ENCODE measurements around the gene TNFAIP8L2. TPM values are rescaled to one million over a fixed set of nuclear protein-coding genes. Genes with fewer than 3 reads are reported as not detected.

Gene TNFAIP8L2
- polyA plus RNA-seq, 1 donor = 5.0 TPM

DNA sequence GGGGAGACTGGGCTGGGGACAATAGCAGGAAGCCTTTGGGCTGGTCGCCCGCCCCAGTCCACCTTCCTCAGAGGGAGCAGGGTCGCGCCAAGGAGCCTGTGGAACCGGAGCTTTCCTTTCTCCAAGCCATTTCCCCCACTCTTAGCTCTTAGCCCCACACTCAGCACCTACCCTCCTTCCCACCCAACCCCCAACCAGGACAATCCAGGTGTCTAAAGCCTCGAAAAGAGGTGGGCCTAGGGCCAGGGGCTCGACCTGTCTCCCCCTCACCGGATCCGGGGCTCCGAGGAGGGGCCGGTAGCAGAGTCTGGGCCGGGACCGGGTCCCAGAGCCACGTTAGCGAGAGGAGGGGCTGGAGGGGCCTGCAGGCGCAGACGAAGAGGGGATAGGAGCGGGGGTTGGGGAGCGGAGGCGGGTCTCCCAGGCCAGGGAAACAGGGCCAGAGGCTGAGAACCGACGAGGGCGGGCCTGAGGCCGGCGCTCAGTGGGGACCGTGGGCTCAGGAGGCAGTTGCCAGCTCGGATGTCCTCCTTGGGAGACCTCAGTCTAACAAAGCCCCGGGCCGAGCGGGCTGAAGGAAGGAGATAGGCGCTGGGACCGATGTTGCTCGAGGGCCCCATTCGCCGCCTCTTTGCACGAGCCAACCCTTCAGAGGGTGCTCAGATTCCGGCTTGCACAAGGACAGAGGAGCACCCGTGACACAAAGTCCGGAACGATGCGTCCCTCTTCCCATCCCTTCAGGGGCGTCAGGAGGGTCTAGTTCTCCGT is 11.0 kb upstream of the TNFAIP8L2 start:
- DNase-seq = peak in 1 of 2 donors; percentile 63
- peaks cover 4% of the 10 kb centered on the region for H3K27me3 ChIP-seq (ENCODE audit: control insufficient read depth, insufficient read depth, low read length)
- H3K9me3 ChIP-seq (ENCODE audit: control insufficient read depth, low read depth, low read length) = no peaks in the 10 kb centered on the region
- peaks cover 4% of the 10 kb centered on the region for H3K36me3 ChIP-seq (ENCODE audit: control insufficient read depth, insufficient read depth, low read length)
- 20% methylated on average over 1 of the region's 43 CpGs for WGBS (ENCODE audit: insufficient coverage, low lambda C conversion rate)
- peaks cover 29% of the 10 kb centered on the region for H3K4me1 ChIP-seq (ENCODE audit: control insufficient read depth, insufficient read depth, low read length)
- H3K27ac ChIP-seq (ENCODE audit: low read length) = no peak overlapping the region
- peak overlapping the region; percentile 92 for H3K4me3 ChIP-seq (ENCODE audit: low read length)

DNA sequence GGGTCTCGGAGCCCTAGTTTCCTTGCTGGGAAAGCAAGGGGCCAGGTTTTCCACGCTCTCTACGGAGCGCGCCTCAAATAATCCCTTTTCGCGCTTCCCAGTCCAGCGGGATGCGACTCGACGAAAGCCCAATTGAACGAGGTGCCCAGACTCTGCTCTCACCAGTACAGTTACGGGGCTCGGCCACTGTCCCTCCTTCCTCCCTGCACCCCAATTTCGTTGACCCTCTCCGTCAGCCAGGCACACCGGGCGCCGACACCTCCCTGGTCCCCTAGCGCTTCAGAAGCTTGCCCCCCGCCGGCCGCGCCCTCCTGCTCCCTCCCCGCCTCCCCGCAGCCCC is 10.4 kb upstream of the TNFAIP8L2 start:
- H3K4me1 ChIP-seq (ENCODE audit: control insufficient read depth, insufficient read depth, low read length) = peaks cover 29% of the 10 kb centered on the region

DNA sequence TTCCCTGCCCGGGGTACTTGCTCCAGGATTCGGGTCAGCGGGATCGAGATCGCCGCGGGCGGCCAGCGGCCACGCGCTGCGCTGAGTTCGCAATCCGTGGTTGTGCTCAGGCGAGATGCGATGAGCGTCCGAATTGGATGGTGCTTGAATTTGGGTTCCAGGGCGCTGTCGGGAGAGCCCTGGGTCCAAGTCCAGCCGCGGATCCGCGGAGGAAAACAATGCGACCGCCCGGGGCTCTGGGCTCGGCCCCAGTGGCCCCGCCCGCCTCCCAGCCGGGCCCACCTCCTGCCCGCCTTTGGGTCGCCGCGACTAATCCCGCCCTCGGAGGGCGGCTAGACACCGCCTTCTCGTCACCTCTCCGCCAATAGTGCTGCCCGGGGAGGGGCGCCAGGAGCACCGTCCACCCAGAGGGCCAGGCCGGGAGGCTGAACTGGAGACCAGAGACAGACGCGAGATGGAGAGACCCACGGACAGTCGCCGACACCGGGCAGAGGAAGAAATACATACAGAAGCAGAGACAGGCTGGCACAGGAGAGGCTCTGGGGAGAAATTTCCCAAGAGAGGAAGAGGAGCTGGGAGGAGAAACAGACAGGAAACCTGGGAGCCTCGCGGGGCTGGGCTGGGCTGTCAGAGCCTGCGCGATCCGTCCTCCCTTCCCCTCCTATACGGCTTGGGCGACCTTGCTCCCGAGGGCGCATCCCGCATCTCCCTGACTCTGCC is 9.9 kb upstream of the TNFAIP8L2 start, which contains the start of gene SEMA6C:
Gene SEMA6C (minus strand): TSS at position 220 of the 720 bp plus-strand sequence. CDS start 4,010 bp downstream, outside the sequence.
- no CpG with 5 or more reads among the region's 61 CpGs for WGBS (ENCODE audit: insufficient coverage, low lambda C conversion rate)
- Histone ChIP-seq H3K4me1 (ENCODE audit: control insufficient read depth, insufficient read depth, low read length) (peaks cover 29% of the 10 kb centered on the region), H3K4me3 (ENCODE audit: low read length) (peak within 1 kb of the TSS; percentile 92), H3K27ac (ENCODE audit: low read length) (peak within 1 kb of the TSS; percentile 62), H3K9me3 (ENCODE audit: control insufficient read depth, low read depth, low read length) (no peaks in the 10 kb centered on the region), H3K36me3 (ENCODE audit: control insufficient read depth, insufficient read depth, low read length) (peaks cover 4% of the 10 kb centered on the region), H3K27me3 (ENCODE audit: control insufficient read depth, insufficient read depth, low read length) (peaks cover 4% of the 10 kb centered on the region)
- DNase-seq = peak; percentile 92 to 96

More for the DNA sequence above, 10.4 kb upstream of the TNFAIP8L2 start:
- no peaks in the 10 kb centered on the region for H3K9me3 ChIP-seq (ENCODE audit: control insufficient read depth, low read depth, low read length)
- DNase-seq = no peak
- H3K27ac ChIP-seq (ENCODE audit: low read length) = peak overlapping the region; percentile 24
- H3K36me3 ChIP-seq (ENCODE audit: control insufficient read depth, insufficient read depth, low read length) = peaks cover 4% of the 10 kb centered on the region
- no CpG with 5 or more reads among the region's 26 CpGs for WGBS (ENCODE audit: insufficient coverage, low lambda C conversion rate)
- H3K4me3 ChIP-seq (ENCODE audit: low read length) = peak overlapping the region; percentile 92
- peaks cover 4% of the 10 kb centered on the region for H3K27me3 ChIP-seq (ENCODE audit: control insufficient read depth, insufficient read depth, low read length)

DNA sequence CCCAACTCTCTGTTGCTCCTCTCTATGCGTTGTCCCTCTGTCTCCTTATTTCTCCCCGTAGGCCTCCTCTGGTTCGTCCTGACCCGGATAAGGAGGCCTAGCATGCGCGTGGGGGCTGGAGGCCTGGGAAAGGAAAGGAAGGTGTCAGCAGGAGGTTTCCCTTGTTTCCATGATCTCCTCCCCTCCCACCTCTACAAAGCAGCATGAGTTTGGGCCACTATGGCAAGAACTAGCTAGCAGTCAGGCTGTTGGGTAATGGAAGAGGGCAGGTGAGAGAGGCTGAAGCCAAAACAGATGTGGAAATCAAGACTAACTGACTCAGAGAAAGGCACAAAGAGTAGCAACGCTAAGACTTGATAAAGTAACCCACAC is 9.3 kb upstream of the TNFAIP8L2 start:
- Histone ChIP-seq H3K27me3 (ENCODE audit: control insufficient read depth, insufficient read depth, low read length) (peaks cover 4% of the 10 kb centered on the region), H3K4me3 (ENCODE audit: low read length) (peak overlapping the region; percentile 92), H3K36me3 (ENCODE audit: control insufficient read depth, insufficient read depth, low read length) (peaks cover 4% of the 10 kb centered on the region), H3K9me3 (ENCODE audit: control insufficient read depth, low read depth, low read length) (no peaks in the 10 kb centered on the region), H3K4me1 (ENCODE audit: control insufficient read depth, insufficient read depth, low read length) (peaks cover 29% of the 10 kb centered on the region), H3K27ac (ENCODE audit: low read length) (peak overlapping the region; percentile 62)
- WGBS (ENCODE audit: insufficient coverage, low lambda C conversion rate) = no CpG with 5 or more reads among the region's 7 CpGs
- no peak for DNase-seq

DNA sequence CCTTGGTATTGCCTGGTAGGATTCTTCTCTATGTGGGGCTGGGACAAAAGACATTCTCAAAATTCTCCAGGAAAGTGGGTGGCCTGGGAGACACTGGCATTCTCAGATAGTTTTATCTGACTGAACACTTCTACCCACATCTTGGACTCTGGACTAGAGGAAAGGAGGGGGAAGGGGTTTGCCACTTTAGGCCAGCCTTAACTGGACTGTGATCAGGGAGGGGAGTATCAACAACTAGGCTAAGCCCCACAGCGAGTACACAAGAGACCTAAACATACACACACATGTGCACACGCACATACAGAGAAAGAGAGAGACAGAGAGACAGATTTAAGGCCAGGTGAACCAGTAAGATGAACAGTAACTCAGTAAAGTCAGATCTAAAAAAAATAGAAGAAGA is 8.8 kb upstream of the TNFAIP8L2 start:
- peak; percentile 58 to 77 for DNase-seq
- peak overlapping the region; percentile 92 for H3K4me3 ChIP-seq (ENCODE audit: low read length)
- H3K4me1 ChIP-seq (ENCODE audit: control insufficient read depth, insufficient read depth, low read length) = peaks cover 29% of the 10 kb centered on the region
- H3K36me3 ChIP-seq (ENCODE audit: control insufficient read depth, insufficient read depth, low read length) = no peaks in the 10 kb centered on the region
- H3K9me3 ChIP-seq (ENCODE audit: control insufficient read depth, low read depth, low read length) = no peaks in the 10 kb centered on the region
- H3K27ac ChIP-seq (ENCODE audit: low read length) = peak overlapping the region; percentile 62
- peaks cover 4% of the 10 kb centered on the region for H3K27me3 ChIP-seq (ENCODE audit: control insufficient read depth, insufficient read depth, low read length)
- no CpG with 5 or more reads among the region's 2 CpGs for WGBS (ENCODE audit: insufficient coverage, low lambda C conversion rate)

DNA sequence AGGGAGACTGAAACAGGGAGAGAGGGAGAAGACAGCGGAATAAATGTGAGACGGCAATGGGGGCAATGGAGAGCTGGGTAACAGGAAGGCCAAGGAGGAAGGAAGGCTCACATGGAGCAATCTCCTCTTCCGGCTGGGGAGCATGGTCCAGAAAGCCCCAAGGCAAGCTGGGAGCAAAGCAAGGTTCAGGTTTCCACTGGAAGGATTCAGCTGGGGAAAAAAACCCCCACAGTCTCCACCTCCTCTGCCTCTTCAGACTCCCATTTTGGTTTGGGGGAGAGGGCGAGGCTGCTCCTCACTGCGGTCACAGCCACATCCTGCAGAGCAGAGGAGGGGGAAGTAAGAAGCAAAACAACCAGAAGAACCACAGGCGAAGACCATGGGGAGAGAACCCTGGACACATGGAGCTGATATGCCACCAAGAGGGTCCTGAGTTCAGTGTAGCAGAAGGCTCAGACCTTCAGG is 650 bp downstream of the TNFAIP8L2 start:
- Histone ChIP-seq H3K27ac (ENCODE audit: low read length) (no peak overlapping the region), H3K9me3 (ENCODE audit: control insufficient read depth, low read depth, low read length) (no peaks in the 10 kb centered on the region), H3K27me3 (ENCODE audit: control insufficient read depth, insufficient read depth, low read length) (no peaks in the 10 kb centered on the region), H3K36me3 (ENCODE audit: control insufficient read depth, insufficient read depth, low read length) (peaks cover 43% of the 10 kb centered on the region), H3K4me1 (ENCODE audit: control insufficient read depth, insufficient read depth, low read length) (peaks cover 4% of the 10 kb centered on the region), H3K4me3 (ENCODE audit: low read length) (no peak overlapping the region)
- no peak for DNase-seq
- no CpG with 5 or more reads among the region's 6 CpGs for WGBS (ENCODE audit: insufficient coverage, low lambda C conversion rate)

DNA sequence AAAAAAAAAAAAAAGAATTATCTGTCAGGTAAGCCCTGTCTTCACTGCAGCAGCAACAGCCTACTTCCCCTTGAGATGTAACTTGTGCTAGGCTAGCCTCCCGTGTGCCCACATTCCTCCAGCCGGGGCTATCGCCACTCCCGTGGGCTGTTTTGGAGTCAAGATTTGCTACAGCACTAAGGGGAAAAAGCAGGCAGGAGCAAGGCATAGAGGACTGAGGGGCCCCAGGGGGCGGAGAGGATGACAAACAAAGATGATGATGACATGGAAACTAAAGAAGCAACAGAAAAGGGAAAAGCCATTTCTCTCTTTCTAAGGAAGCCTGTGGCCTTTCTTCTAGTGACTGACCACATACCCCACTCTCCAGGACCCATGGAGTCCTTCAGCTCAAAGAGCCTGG is 1.9 kb downstream of the TNFAIP8L2 start:
- Histone ChIP-seq H3K4me3 (ENCODE audit: low read length) (no peak overlapping the region), H3K36me3 (ENCODE audit: control insufficient read depth, insufficient read depth, low read length) (peaks cover 43% of the 10 kb centered on the region), H3K9me3 (ENCODE audit: control insufficient read depth, low read depth, low read length) (no peaks in the 10 kb centered on the region), H3K4me1 (ENCODE audit: control insufficient read depth, insufficient read depth, low read length) (peaks cover 4% of the 10 kb centered on the region), H3K27me3 (ENCODE audit: control insufficient read depth, insufficient read depth, low read length) (no peaks in the 10 kb centered on the region), H3K27ac (ENCODE audit: low read length) (no peak overlapping the region)
- 100% methylated on average over 1 of the region's 5 CpGs for WGBS (ENCODE audit: insufficient coverage, low lambda C conversion rate)
- no peak for DNase-seq

DNA sequence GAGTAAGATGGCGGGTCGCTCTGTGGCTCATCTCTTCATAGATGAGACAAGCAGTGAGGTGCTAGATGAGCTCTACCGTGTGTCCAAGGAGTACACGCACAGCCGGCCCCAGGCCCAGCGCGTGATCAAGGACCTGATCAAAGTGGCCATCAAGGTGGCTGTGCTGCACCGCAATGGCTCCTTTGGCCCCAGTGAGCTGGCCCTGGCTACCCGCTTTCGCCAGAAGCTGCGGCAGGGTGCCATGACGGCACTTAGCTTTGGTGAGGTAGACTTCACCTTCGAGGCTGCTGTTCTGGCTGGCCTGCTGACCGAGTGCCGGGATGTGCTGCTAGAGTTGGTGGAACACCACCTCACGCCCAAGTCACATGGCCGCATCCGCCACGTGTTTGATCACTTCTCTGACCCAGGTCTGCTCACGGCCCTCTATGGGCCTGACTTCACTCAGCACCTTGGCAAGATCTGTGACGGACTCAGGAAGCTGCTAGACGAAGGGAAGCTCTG is 2.4 kb downstream of the TNFAIP8L2 start:
- peaks cover 43% of the 10 kb centered on the region for H3K36me3 ChIP-seq (ENCODE audit: control insufficient read depth, insufficient read depth, low read length)
- H3K9me3 ChIP-seq (ENCODE audit: control insufficient read depth, low read depth, low read length) = no peaks in the 10 kb centered on the region
- no peaks in the 10 kb centered on the region for H3K27me3 ChIP-seq (ENCODE audit: control insufficient read depth, insufficient read depth, low read length)
- WGBS (ENCODE audit: insufficient coverage, low lambda C conversion rate) = 100% methylated on average over 1 of the region's 22 CpGs
- peaks cover 4% of the 10 kb centered on the region for H3K4me1 ChIP-seq (ENCODE audit: control insufficient read depth, insufficient read depth, low read length)
- H3K27ac ChIP-seq (ENCODE audit: low read length) = no peak overlapping the region
- no peak overlapping the region for H3K4me3 ChIP-seq (ENCODE audit: low read length)
- DNase-seq = no peak

DNA sequence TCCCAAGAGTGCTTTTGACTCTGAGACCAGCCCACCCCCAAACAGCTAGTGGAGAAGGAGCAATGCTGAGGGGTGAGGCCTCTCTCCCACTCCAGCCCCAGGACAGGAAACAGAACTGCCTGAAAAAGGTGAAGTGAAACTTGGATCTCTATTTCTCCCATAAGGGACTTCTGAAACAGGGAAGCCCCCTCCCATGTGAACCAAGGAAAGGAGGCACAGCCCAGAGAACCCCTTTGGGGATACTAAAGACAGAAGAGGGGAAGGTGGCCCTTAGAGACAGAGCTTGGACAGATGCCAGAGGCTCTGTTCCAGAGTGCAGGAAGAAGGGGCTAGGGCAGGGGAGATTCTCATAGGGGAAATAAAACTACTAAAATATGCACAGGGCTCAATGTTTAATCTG is 2.9 kb downstream of the TNFAIP8L2 start:
- H3K27me3 ChIP-seq (ENCODE audit: control insufficient read depth, insufficient read depth, low read length) = no peaks in the 10 kb centered on the region
- H3K4me3 ChIP-seq (ENCODE audit: low read length) = no peak overlapping the region
- H3K27ac ChIP-seq (ENCODE audit: low read length) = no peak overlapping the region
- DNase-seq = no peak
- H3K9me3 ChIP-seq (ENCODE audit: control insufficient read depth, low read depth, low read length) = no peaks in the 10 kb centered on the region
- H3K4me1 ChIP-seq (ENCODE audit: control insufficient read depth, insufficient read depth, low read length) = peaks cover 6% of the 10 kb centered on the region
- H3K36me3 ChIP-seq (ENCODE audit: control insufficient read depth, insufficient read depth, low read length) = peaks cover 43% of the 10 kb centered on the region

DNA sequence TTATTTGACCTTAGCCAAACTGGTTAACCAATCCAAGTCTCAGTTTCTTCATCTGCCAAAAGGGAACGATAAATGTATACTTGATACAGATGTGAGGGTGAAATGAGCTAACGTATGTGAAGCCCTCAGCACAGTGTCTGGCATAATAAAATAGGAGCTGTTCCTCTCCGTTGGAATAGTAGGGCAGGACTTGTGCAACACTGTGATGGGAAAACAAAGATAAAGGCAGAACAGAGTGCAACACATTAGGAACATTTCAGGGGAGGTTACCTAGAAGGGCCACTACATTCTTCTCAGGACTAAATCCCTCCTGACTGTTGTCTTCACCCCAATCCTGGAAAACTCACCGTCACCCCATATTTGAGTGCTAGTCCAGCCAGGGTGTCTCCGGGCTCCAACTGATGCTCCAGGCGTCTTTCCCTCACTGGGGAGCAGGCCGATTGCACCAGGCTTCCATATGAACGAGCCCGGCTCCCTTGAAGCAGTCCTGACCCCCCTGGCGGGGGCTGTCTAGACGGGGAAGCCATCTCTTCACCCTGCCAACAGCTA is 8.4 kb downstream of the TNFAIP8L2 start:
- Histone ChIP-seq H3K36me3 (ENCODE audit: control insufficient read depth, insufficient read depth, low read length) (peaks cover 29% of the 10 kb centered on the region), H3K27me3 (ENCODE audit: control insufficient read depth, insufficient read depth, low read length) (no peaks in the 10 kb centered on the region), H3K27ac (ENCODE audit: low read length) (peak overlapping the region; percentile 87), H3K9me3 (ENCODE audit: control insufficient read depth, low read depth, low read length) (no peaks in the 10 kb centered on the region), H3K4me3 (ENCODE audit: low read length) (peak overlapping the region; percentile 96), H3K4me1 (ENCODE audit: control insufficient read depth, insufficient read depth, low read length) (peaks cover 15% of the 10 kb centered on the region)
- peak in 1 of 2 donors; percentile 62 for DNase-seq
- WGBS (ENCODE audit: insufficient coverage, low lambda C conversion rate) = 0% methylated on average over 1 of the region's 11 CpGs

All from large intestine (tissue), 3 donors.